H1 (cell line): ENCODE measurements around the gene PAK5. TPM values are rescaled to one million over a fixed set of nuclear protein-coding genes. Genes with fewer than 3 reads are reported as not detected.

Experiments
- CTCF ChIA-PET: fragments of 300-600 bp; sonication (Branson Sonifier 250); formaldehyde crosslinking; loops from one replicate; lab custom pipeline; 2021; ENCODE audit not compliant: partially characterized antibody; lab: Charles Lee
- POLR2A ChIA-PET: fragments of 300-600 bp; sonication (Branson Sonifier 250); formaldehyde crosslinking; loops from one replicate; lab custom pipeline; 2021; ENCODE audit warnings: inconsistent platforms; ENCODE audit not compliant: partially characterized antibody; lab: Charles Lee
- DNase-seq, 2 experiments: peaks; one replicate each; pipeline versions ENCODE4 v3.0.0 to v3.0.0-alpha.2; 2010 to 2022; ENCODE audit warnings: low spot score in 2 of 2, low read depth in 1 of 2, mixed read lengths in 1 of 2
- FAIRE-seq: peaks from 2 replicates; lab custom pipeline; 2011; peaks lifted over from hg19 to GRCh38; lab: Jason Lieb, UNC
- H2AFZ ChIP-seq: 2 replicates; pipeline ENCODE4 v1.8.1; 2012; ENCODE audit warnings: low read length, inconsistent platforms
- H2AK5ac ChIP-seq: 2 replicates; pipeline ENCODE4 v1.6.1; 2013; ENCODE audit warnings: low read depth, low read length
- H2BK120ac ChIP-seq: replicated peaks from 2 replicates; pipeline ENCODE3; 2013; ENCODE audit warnings: low read depth, low read length, inconsistent platforms
- H2BK12ac ChIP-seq: 2 replicates; pipeline ENCODE4 v1.6.1; 2013; ENCODE audit warnings: low read depth, low read length
- H2BK15ac ChIP-seq: 2 replicates; pipeline ENCODE4 v1.6.1; 2013; ENCODE audit warnings: low read length
- H2BK20ac ChIP-seq: 2 replicates; pipeline ENCODE4 v1.6.1; 2013; ENCODE audit warnings: low read length
- H2BK5ac ChIP-seq: 2 replicates; pipeline ENCODE4 v1.6.1; 2013; ENCODE audit warnings: low read depth, low read length
- H3K14ac ChIP-seq: 2 replicates; pipeline ENCODE4 v1.6.1; 2013; ENCODE audit warnings: inconsistent platforms; ENCODE audit not compliant: insufficient read length
- H3K18ac ChIP-seq: 2 replicates; pipeline ENCODE4 v1.6.1; 2013; ENCODE audit warnings: low read length; ENCODE audit errors: extremely low read depth
- H3K23ac ChIP-seq: 2 replicates; pipeline ENCODE4 v1.6.1; 2013; ENCODE audit warnings: inconsistent platforms; ENCODE audit not compliant: insufficient read length
- H3K23me2 ChIP-seq: 2 replicates; pipeline ENCODE4 v1.6.1; 2013; ENCODE audit warnings: low read depth, low read length
- H3K27ac ChIP-seq: 2 replicates; pipeline ENCODE4 v1.6.1; 2011; ENCODE audit warnings: low read depth, low read length, inconsistent platforms
- H3K27me3 ChIP-seq, 4 experiments: replicated peaks in 1 of 4; 1 replicate in 1 of 4; 2 replicates in 3 of 4; pipeline versions ENCODE4 v1.6.1 to v1.8.1; 2011 to 2013; ENCODE audit warnings: low read length in 3 of 4, mild to moderate bottlenecking in 3 of 4, inconsistent platforms in 2 of 4, mixed read lengths in 2 of 4, moderate library complexity in 1 of 4; ENCODE audit not compliant: control insufficient read depth in 3 of 4, insufficient read depth in 3 of 4; ENCODE audit errors: extremely low read depth in 1 of 4
- H3K36me3 ChIP-seq, 4 experiments: 2 replicates each; pipeline versions ENCODE4 v1.6.1 to v1.8.1; 2011 to 2013; ENCODE audit warnings: mild to moderate bottlenecking in 4 of 4, low read length in 3 of 4, moderate library complexity in 2 of 4, control low read depth in 1 of 4, inconsistent platforms in 1 of 4; ENCODE audit not compliant: insufficient read depth in 4 of 4, control insufficient read depth in 2 of 4
- H3K4ac ChIP-seq: replicated peaks from 2 replicates; pipeline ENCODE3; 2013; ENCODE audit warnings: low read length, low read depth, mixed read lengths, inconsistent platforms; ENCODE audit not compliant: insufficient read length
- H3K4me1 ChIP-seq, 4 experiments: replicated peaks in 1 of 4; 1 replicate in 1 of 4; 2 replicates in 3 of 4; pipeline versions ENCODE4 v1.6.1 to v1.8.1; 2011 to 2013; ENCODE audit warnings: low read length in 3 of 4, inconsistent platforms in 2 of 4, mixed read lengths in 1 of 4; ENCODE audit not compliant: insufficient read depth in 4 of 4, control insufficient read depth in 3 of 4
- H3K4me2 ChIP-seq, 2 experiments: 2 replicates each; pipeline versions ENCODE4 v1.6.1 to v1.8.1; 2011 to 2013; ENCODE audit warnings: low read depth in 2 of 2, low read length in 2 of 2, control low read depth in 1 of 2, inconsistent platforms in 1 of 2, mild to moderate bottlenecking in 1 of 2; ENCODE audit not compliant: insufficient read depth in 1 of 2
- H3K4me3 ChIP-seq, 4 experiments: fragments of 200-600, 300-600 bp in 1 of 4; sonication (generic), shearing (Covaris generic), sonication (Bioruptor Twin) in 1 of 4; 2 replicates each; pipeline versions ENCODE4 v1.5.1 to v1.8.1; 2011 to 2016; ENCODE audit warnings: low read length in 4 of 4, low read depth in 3 of 4, control low read depth in 2 of 4, inconsistent platforms in 2 of 4, mild to moderate bottlenecking in 2 of 4, mixed read lengths in 1 of 4, moderate library complexity in 1 of 4; ENCODE audit not compliant: insufficient read depth in 2 of 4; ENCODE audit errors: extremely low read depth in 1 of 4
- H3K56ac ChIP-seq: replicated peaks from 2 replicates; pipeline ENCODE3; 2013; ENCODE audit warnings: low read depth, mild to moderate bottlenecking, mixed read lengths, low read length, inconsistent platforms; ENCODE audit not compliant: insufficient read length
- H3K79me1 ChIP-seq: 2 replicates; pipeline ENCODE4 v1.6.1; 2013; ENCODE audit warnings: low read depth, low read length, control low read depth
- H3K79me2 ChIP-seq, 2 experiments: 2 replicates each; pipeline versions ENCODE4 v1.6.1 to v1.8.1; 2012 to 2013; ENCODE audit warnings: low read length in 2 of 2, mild to moderate bottlenecking in 2 of 2, inconsistent platforms in 1 of 2; ENCODE audit not compliant: insufficient read depth in 2 of 2, control insufficient read depth in 1 of 2
- H3K9ac ChIP-seq, 4 experiments: replicated peaks in 1 of 4; 1 replicate in 1 of 4; 2 replicates in 3 of 4; pipeline versions ENCODE4 v1.6.1 to v1.8.1; 2011 to 2013; ENCODE audit warnings: low read depth in 3 of 4, low read length in 3 of 4, control low read depth in 2 of 4, mild to moderate bottlenecking in 2 of 4, moderate library complexity in 2 of 4, inconsistent platforms in 1 of 4; ENCODE audit errors: extremely low read depth in 1 of 4
- H3K9me3 ChIP-seq, 2 experiments: 2 replicates each; pipeline versions ENCODE4 v1.6.1 to v1.8.1; 2012 to 2013; ENCODE audit warnings: mild to moderate bottlenecking in 2 of 2, moderate library complexity in 2 of 2, control low read depth in 1 of 2, inconsistent platforms in 1 of 2, low read depth in 1 of 2, low read length in 1 of 2, mixed read lengths in 1 of 2; ENCODE audit not compliant: insufficient read depth in 2 of 2
- H4K20me1 ChIP-seq, 2 experiments: replicated peaks in 1 of 2; 2 replicates each; pipeline versions ENCODE3 to v1.8.1; 2011 to 2013; ENCODE audit warnings: inconsistent platforms in 2 of 2, low read length in 2 of 2, mild to moderate bottlenecking in 1 of 2; ENCODE audit not compliant: insufficient read depth in 2 of 2, control insufficient read depth in 1 of 2
- H4K5ac ChIP-seq: 2 replicates; pipeline ENCODE4 v1.6.1; 2013; ENCODE audit warnings: low read length, low read depth, mixed read lengths, inconsistent platforms; ENCODE audit not compliant: insufficient read length
- H4K8ac ChIP-seq: 2 replicates; pipeline ENCODE4 v1.8.0; 2013; ENCODE audit warnings: mild to moderate bottlenecking, moderate library complexity, low read length, inconsistent platforms; ENCODE audit not compliant: insufficient read depth; ENCODE audit errors: extremely low read depth
- H4K91ac ChIP-seq: replicated peaks from 2 replicates; pipeline ENCODE3; 2013; ENCODE audit warnings: low read length, mixed read lengths, inconsistent platforms; ENCODE audit not compliant: insufficient read length
- CBX8 ChIP-seq: fragments of 300-800, 300-1000 bp; sonication (generic); IDR thresholded peaks from 2 replicates; pipeline ENCODE4 v1.7.1; 2016; ENCODE audit warnings: low read depth, low read length, borderline replicate concordance
- CTBP2 ChIP-seq: IDR thresholded peaks from 2 replicates; pipeline ENCODE4 v1.7.0; 2011; ENCODE audit warnings: borderline replicate concordance, mild to moderate bottlenecking, moderate library complexity, mixed read lengths, low read length; ENCODE audit not compliant: insufficient read depth, insufficient read length
- EZH2 ChIP-seq: fragments of 200-600 bp; sonication (generic); IDR thresholded peaks from 2 replicates; pipeline ENCODE4 v1.7.1; 2012; ENCODE audit warnings: low read depth, mild to moderate bottlenecking, moderate library complexity, low read length, inconsistent platforms; ENCODE audit not compliant: severe bottlenecking
- GTF2F1 ChIP-seq: IDR thresholded peaks from 2 replicates; pipeline ENCODE4 v1.6.1; 2012; ENCODE audit warnings: low read depth, low read length, improper control_type of control experiment, borderline replicate concordance
- JUN ChIP-seq: IDR thresholded peaks from 2 replicates; pipeline ENCODE4 v1.6.1; 2011; ENCODE audit warnings: low read depth, mild to moderate bottlenecking, improper control_type of control experiment, low read length
- KDM4A ChIP-seq: IDR thresholded peaks from one replicate; pipeline ENCODE4 v1.7.1; 2012; ENCODE audit warnings: low read depth, mild to moderate bottlenecking, moderate library complexity, low read length, inconsistent platforms; ENCODE audit not compliant: severe bottlenecking
- SIRT6 ChIP-seq: IDR thresholded peaks from one replicate; pipeline ENCODE4 v1.7.1; 2012; ENCODE audit warnings: low read length, inconsistent platforms
- SIX5 ChIP-seq: IDR thresholded peaks from 2 replicates; pipeline ENCODE4 v1.6.1; 2011; ENCODE audit warnings: mild to moderate bottlenecking, low read depth, low read length
- TAF1 ChIP-seq: IDR thresholded peaks from 2 replicates; pipeline ENCODE4 v1.6.1; 2011; ENCODE audit warnings: mild to moderate bottlenecking, low read depth, low read length
- TAF7 ChIP-seq: optimal IDR thresholded peaks from 2 replicates; pipeline ENCODE3; 2011; ENCODE audit warnings: low read depth, mild to moderate bottlenecking, inconsistent platforms, low read length, moderate library complexity, borderline replicate concordance
- TBP ChIP-seq: IDR thresholded peaks from 2 replicates; pipeline ENCODE4 v1.6.1; 2011; ENCODE audit warnings: low read depth, low read length, improper control_type of control experiment
- WGBS, 2 experiments: shearing (Covaris generic) in 1 of 2; methylation state at CpG; one replicate each; pipeline versions ENCODE4 v1.1.6 to v1.1.7; 2013 to 2015; ENCODE audit warnings: low lambda C conversion rate in 2 of 2, mixed read lengths in 2 of 2, inconsistent platforms in 1 of 2, low coverage in 1 of 2, missing lambda C conversion rate in 1 of 2; ENCODE audit not compliant: insufficient replicate concordance in 2 of 2, insufficient coverage in 1 of 2, insufficient read length in 1 of 2; ENCODE audit errors: extremely low coverage in 1 of 2, missing lambda C conversion rate in 1 of 2; 5-methylcytosine and 5-hydroxymethylcytosine counted together
- polyA plus RNA-seq, 7 experiments: library from polyadenylated mRNA; depleted of rRNA in 3 of 7; stranded (reverse) in 5 of 7; unstranded in 2 of 7; fragments of >200 nt in 5 of 7; fragments of 200-250 nt in 2 of 7; gene quantifications; 1 replicate in 5 of 7; 2 replicates in 1 of 7; 4 replicates in 1 of 7; pipeline versions ENCODE4 v1.2.1 to v1.2.3, GENCODE V29; 2011 to 2013; ENCODE audit warnings: missing spikeins in 2 of 7, mixed read lengths in 2 of 7
- total RNA-seq: library from RNA; stranded (reverse); fragmentation: NEBNext Ultra II Directional; extraction: Animal tissue kit (Norgen Biotek cat#: 25700); gene quantifications from 2 replicates; pipeline ENCODE4 v1.2.1, GENCODE V29; 2021

PAK5 gene
- total and polyA plus RNA-seq, 2 of the 8 experiments (the other 6 are each of a cell fraction or from before 2014, with no cell fraction given), result 0.54 to 0.80 TPM

- H2BK12ac ChIP-seq, result no peak overlapping the region
- H3K79me1 ChIP-seq, result no peaks in the 10 kb centered on the region
- POLR2A ChIA-PET, result no interaction called here
- no peak overlapping the region for H3K9ac ChIP-seq
- H3K27me3 ChIP-seq, result no peaks in the 10 kb centered on the region
- H4K91ac ChIP-seq, result no peak overlapping the region
- no peak overlapping the region for H2AFZ ChIP-seq
- WGBS, 2 experiments, result 87% methylated on average over 2 of the region's 2 CpGs; no CpG with 5 or more reads in 1 of the 2 experiments
- H2BK20ac ChIP-seq, result no peak overlapping the region
- H2AK5ac ChIP-seq, result no peak overlapping the region
- no peak overlapping the region for H2BK5ac ChIP-seq
- no peak overlapping the region for H3K27ac ChIP-seq
- no peak overlapping the region for H3K4me2 ChIP-seq
- H4K8ac ChIP-seq, result no peak overlapping the region
- no peak for TF ChIP-seq TBP
- no peak for TF ChIP-seq SIRT6
- no peak for TF ChIP-seq TAF1
- no peak for TF ChIP-seq JUN
- TF ChIP-seq CTBP2, result no peak
- no peak for TF ChIP-seq CBX8
- no peak for TF ChIP-seq SIX5
- no peak for TF ChIP-seq KDM4A
- TF ChIP-seq GTF2F1, result no peak
- TF ChIP-seq TAF7, result no peak
- no peak for TF ChIP-seq EZH2
- TF ChIP-seq, all 59 proteins: peak for 0
- no peak overlapping the region for H3K14ac ChIP-seq
- no peaks in the 10 kb centered on the region for H4K20me1 ChIP-seq
- H3K23ac ChIP-seq, result no peak overlapping the region
- H3K4me1 ChIP-seq, result no peaks in the 10 kb centered on the region
- DNase-seq (no peak), FAIRE-seq (no peak)
- no peak overlapping the region for H3K4ac ChIP-seq
- H2BK120ac ChIP-seq, result no peak overlapping the region
- no peak overlapping the region for H3K4me3 ChIP-seq
- no peaks in the 10 kb centered on the region for H3K36me3 ChIP-seq
- H3K23me2 ChIP-seq, result no peaks in the 10 kb centered on the region; the same call in 1 of the 2 replicates
- H3K79me2 ChIP-seq, result no peaks in the 10 kb centered on the region
- H4K5ac ChIP-seq, result no peak overlapping the region
- CTCF ChIA-PET, result interaction anchor here (0.9 to 1.1 kb wide), 2 partner anchors 39 to 114 kb away, joined by 3 read pairs; no protein-coding TSS in a partner anchor
- H3K9me3 ChIP-seq, result no peaks in the 10 kb centered on the region
- no peak overlapping the region for H2BK15ac ChIP-seq
- no peak overlapping the region for H3K18ac ChIP-seq
- H3K56ac ChIP-seq, result no peak overlapping the region
These were observed 49.7 kb downstream of the PAK5 start for GRCh38 chr20:9789131-9789530.
